GM21515 (cell line): ENCODE data around the gene KRTAP12-4.
"Not testable (repeated sequence)": the region's sequence is repeated elsewhere in the genome, so short reads cannot be mapped to it uniquely, and the experiment has no call there.

Experiments used
- ATAC-seq: cut with Tn5 transposase; IDR thresholded peaks from one replicate; pipeline ENCODE4 v1.9.1; 2021; ENCODE audit not compliant: unreplicated experiment

Gene KRTAP12-4

GRCh38 chr21:44613386-44614155 is 40.9 kb downstream of the KRTAP12-4 start:
- no peak for ATAC-seq

GRCh38 chr21:44612669-44613229 is 41.7 kb downstream of the KRTAP12-4 start:
- no peak for ATAC-seq

GRCh38 chr21:44612029-44612486 is 42.4 kb downstream of the KRTAP12-4 start, which contains the start of gene KRTAP10-8:
Gene KRTAP10-8 (plus strand): TSS chr21:44612079. CDS start chr21:44612101, 22 bp downstream.
- ATAC-seq, result no peak

GRCh38 chr21:44611551-44611950 is 42.9 kb downstream of the KRTAP12-4 start:
- ATAC-seq, result no peak

GRCh38 chr21:44610157-44610843 is 44.2 kb downstream of the KRTAP12-4 start:
- not testable (repeated sequence) for ATAC-seq

- ATAC-seq, result no peak
Measured at GRCh38 chr21:44609193-44609592, 45.3 kb downstream of the KRTAP12-4 start.

- no peak for ATAC-seq
Measured at GRCh38 chr21:44606495-44606894, 48.0 kb downstream of the KRTAP12-4 start.
